ENCODE measurements around the gene PLA1A.
"Not testable (repeated sequence)": the region's sequence is repeated elsewhere in the genome, so short reads cannot be mapped to it uniquely, and the experiment has no call there.

The PLA1A gene

GRCh38 chr3:119589102-119589773 is 8.4 kb upstream of the PLA1A start:
- H3K36me3 ChIP-seq (ENCODE audit: insufficient read depth, low read length), result no peaks in the 10 kb centered on the region
- no peak overlapping the region for H3K9ac ChIP-seq (ENCODE audit: low read depth, low read length)
- 0 out of 2 replicates have a peak, but pooled peaks cover 4% of the 10 kb centered on the region for H3K4me1 ChIP-seq (ENCODE audit: insufficient read depth, low read length)
- no peaks in the 10 kb centered on the region for H3K9me3 ChIP-seq (ENCODE audit: control insufficient read depth, insufficient read depth, low read length)

DNA sequence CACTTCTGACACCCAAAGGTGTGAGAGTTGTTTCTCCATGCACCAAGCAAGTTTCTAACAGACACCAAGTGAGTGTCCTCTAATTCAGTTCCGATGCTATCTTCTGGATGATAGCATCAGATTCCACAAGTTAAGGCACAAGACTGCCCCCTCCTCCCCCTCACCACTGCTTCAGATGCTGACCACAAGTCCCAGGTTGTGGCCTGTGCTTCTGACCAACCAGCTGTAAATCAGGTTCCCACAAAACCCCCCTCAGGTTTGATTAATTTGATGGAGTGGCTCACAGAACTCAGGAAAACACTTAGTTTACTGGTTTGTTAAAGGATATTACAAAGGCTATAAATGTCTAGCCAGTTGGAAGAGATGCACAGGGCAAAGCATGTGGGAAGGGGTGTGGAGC is 7.0 kb upstream of the PLA1A start:
- Histone ChIP-seq H3K4me1 (ENCODE audit: insufficient read depth, low read length) (0 out of 2 replicates have a peak, but pooled peaks cover 4% of the 10 kb centered on the region), H3K9me3 (ENCODE audit: control insufficient read depth, insufficient read depth, low read length) (no peaks in the 10 kb centered on the region), H3K36me3 (ENCODE audit: insufficient read depth, low read length) (no peaks in the 10 kb centered on the region), H3K9ac (ENCODE audit: low read depth, low read length) (no peak overlapping the region)

DNA sequence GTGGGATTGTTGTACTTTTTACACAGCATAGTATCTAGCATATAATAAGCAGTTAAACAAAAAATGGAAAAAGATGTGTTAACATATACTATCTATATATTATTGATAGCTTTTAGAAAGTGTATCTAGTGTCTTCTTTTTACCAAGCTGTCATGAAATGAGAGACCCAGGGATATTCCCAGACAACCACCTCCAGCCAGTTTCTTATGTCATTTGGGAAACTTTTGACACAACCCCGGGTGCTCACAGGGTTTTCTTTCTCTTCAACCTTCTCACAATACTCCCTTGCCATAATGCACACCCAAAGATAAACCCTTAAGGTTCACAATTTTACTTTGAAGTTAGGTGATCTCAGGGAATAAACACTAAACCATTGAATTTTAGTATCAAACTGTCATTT is 4.8 kb upstream of the PLA1A start:
- Histone ChIP-seq H3K36me3 (ENCODE audit: insufficient read depth, low read length) (no peaks in the 10 kb centered on the region), H3K4me1 (ENCODE audit: insufficient read depth, low read length) (peaks cover 4% of the 10 kb centered on the region; the same call in 1 of the 2 replicates), H3K9ac (ENCODE audit: low read depth, low read length) (no peak overlapping the region), H3K9me3 (ENCODE audit: control insufficient read depth, insufficient read depth, low read length) (no peaks in the 10 kb centered on the region)

GRCh38 chr3:119594066-119594465 is 3.6 kb upstream of the PLA1A start:
- Histone ChIP-seq H3K4me1 (ENCODE audit: insufficient read depth, low read length) (peaks cover 7% of the 10 kb centered on the region; the same call in 1 of the 2 replicates), H3K9ac (ENCODE audit: low read depth, low read length) (no peak overlapping the region), H3K36me3 (ENCODE audit: insufficient read depth, low read length) (no peaks in the 10 kb centered on the region), H3K9me3 (ENCODE audit: control insufficient read depth, insufficient read depth, low read length) (no peaks in the 10 kb centered on the region)

DNA sequence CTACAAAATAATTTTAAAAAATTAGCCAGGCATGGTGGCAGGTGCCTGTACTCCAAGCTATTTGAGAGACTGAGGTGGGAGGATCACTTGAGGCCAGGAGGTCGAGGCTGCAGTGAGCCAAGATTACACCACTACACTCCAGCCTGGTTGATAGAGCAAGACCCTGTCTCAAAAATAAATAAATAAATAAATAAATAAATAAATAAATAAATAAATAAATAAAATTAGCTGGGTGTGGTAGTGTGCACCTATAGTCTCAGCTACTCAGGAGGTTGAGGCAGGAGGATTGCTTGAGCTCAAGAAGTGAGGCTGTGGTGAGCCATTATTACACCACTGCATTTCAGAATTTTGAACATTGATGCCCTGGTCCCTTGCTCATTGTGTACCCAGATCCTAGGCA is 2.8 kb upstream of the PLA1A start:
- H3K9me3 ChIP-seq (ENCODE audit: control insufficient read depth, insufficient read depth, low read length); H3K9ac ChIP-seq (ENCODE audit: low read depth, low read length); H3K36me3 ChIP-seq (ENCODE audit: insufficient read depth, low read length); H3K4me1 ChIP-seq (ENCODE audit: insufficient read depth, low read length): not testable (repeated sequence)

DNA sequence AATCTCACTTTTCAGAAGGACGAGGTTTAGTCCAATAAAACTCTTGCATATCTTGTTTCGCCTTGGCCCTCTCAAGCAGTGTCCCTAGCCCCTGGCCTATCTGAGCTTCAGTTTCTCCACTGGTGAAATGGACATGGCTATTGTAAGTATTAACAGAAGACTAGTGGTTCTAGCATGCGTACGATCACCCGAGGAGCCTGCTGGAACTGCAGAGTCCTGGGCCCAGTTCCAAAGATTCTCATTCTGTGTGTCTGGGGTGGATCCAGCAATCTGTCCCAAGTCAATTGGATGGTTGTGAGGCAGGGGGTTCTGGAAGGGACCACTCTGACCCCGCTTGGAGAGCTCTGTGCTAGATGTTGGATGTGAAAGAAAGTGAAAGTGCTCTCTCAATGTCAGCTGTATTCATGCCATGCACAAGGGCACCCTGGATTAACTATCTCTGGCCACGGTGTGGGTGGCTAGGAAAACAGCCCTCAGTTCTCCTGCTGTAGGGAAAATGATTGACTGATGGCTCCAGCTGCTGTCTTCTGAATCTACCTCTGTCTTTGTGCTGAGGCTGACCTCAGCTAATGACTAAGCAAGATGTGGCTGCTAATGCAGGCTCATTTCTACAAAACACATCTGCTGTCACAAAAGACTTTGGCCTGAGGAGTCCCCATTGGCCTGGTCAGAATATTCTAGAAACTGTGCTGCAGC is 1.9 kb upstream of the PLA1A start:
- Histone ChIP-seq H3K9ac (ENCODE audit: low read depth, low read length) (no peak overlapping the region), H3K4me1 (ENCODE audit: insufficient read depth, low read length) (peaks cover 5% of the 10 kb centered on the region; the same call in 1 of the 2 replicates), H3K9me3 (ENCODE audit: control insufficient read depth, insufficient read depth, low read length) (no peaks in the 10 kb centered on the region), H3K36me3 (ENCODE audit: insufficient read depth, low read length) (no peaks in the 10 kb centered on the region)

DNA sequence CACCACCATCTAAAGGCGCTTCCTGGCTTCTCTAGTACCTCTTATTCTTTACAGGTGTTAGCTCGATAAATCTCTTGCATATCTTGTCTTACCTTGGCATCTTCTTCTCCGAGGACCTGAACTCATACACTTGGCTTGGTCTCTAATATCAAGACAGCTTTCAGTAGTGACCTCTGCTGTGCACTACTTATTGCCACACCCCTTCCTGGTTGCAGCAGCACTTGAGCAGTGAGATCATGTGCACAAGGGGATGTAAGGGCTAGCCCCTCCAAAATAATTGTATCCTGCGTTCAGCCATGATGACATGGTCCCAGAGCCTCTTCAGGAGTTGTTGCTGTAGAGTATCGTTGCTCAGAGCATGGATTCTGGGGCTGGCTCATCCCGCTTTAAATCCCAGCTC is 1.3 kb upstream of the PLA1A start:
- H3K9ac ChIP-seq (ENCODE audit: low read depth, low read length), result no peak overlapping the region
- peaks cover 5% of the 10 kb centered on the region; the same call in 1 of the 2 replicates for H3K4me1 ChIP-seq (ENCODE audit: insufficient read depth, low read length)
- H3K36me3 ChIP-seq (ENCODE audit: insufficient read depth, low read length), result no peaks in the 10 kb centered on the region
- H3K9me3 ChIP-seq (ENCODE audit: control insufficient read depth, insufficient read depth, low read length), result no peaks in the 10 kb centered on the region

- Histone ChIP-seq H3K4me1 (ENCODE audit: insufficient read depth, low read length) (peaks cover 10% of the 10 kb centered on the region), H3K36me3 (ENCODE audit: insufficient read depth, low read length) (no peaks in the 10 kb centered on the region)
Observed at GRCh38 chr3:119598410-119599098, 869 bp downstream of the PLA1A start.

DNA sequence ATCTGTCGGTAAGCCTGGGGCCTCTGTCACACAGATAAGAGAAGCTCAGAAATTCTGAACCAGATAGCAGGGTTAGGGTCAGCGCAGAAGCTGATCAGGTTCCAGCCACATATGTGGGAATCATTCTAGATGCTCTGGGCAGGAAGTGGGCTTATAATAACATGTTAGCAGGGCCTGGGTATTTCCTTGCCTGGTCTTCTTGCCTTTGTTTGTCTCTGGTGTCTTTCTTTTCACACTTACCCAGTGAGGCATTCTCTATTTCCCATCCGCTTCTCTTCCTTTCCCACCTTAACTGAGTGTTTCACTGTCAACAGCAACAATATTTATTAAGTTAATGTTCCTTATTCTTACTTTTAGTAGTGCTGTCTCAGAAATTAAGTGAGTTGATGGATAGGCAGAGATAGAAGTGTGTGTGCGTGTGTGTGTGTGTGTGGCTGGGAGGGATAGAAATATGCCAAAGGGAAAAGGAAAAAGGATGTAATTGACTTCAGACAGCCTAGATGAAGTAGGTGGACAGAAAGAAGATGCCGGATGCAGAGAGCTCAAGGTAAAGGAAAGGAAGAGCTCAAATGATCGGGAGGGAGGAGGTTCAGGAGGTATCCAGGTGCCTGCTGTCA is 2.0 kb downstream of the PLA1A start:
- H3K36me3 ChIP-seq (ENCODE audit: insufficient read depth, low read length), result no peaks in the 10 kb centered on the region
- H3K9me3 ChIP-seq (ENCODE audit: control insufficient read depth, insufficient read depth, low read length), result no peaks in the 10 kb centered on the region
- H3K9ac ChIP-seq (ENCODE audit: low read depth, low read length), result no peak overlapping the region
- peaks cover 10% of the 10 kb centered on the region for H3K4me1 ChIP-seq (ENCODE audit: insufficient read depth, low read length)

More at GRCh38 chr3:119598410-119599098, 869 bp downstream of the PLA1A start:
- no peak overlapping the region for H3K9ac ChIP-seq (ENCODE audit: low read depth, low read length)
- no peaks in the 10 kb centered on the region for H3K9me3 ChIP-seq (ENCODE audit: control insufficient read depth, insufficient read depth, low read length)

- Histone ChIP-seq H3K9me3 (ENCODE audit: control insufficient read depth, insufficient read depth, low read length) (no peaks in the 10 kb centered on the region), H3K36me3 (ENCODE audit: insufficient read depth, low read length) (no peaks in the 10 kb centered on the region), H3K9ac (ENCODE audit: low read depth, low read length) (no peak overlapping the region), H3K4me1 (ENCODE audit: insufficient read depth, low read length) (peaks cover 15% of the 10 kb centered on the region)
Observed at GRCh38 chr3:119600732-119601131, 3.0 kb downstream of the PLA1A start.

- Histone ChIP-seq H3K9ac (ENCODE audit: low read depth, low read length) (no peak overlapping the region), H3K36me3 (ENCODE audit: insufficient read depth, low read length) (no peaks in the 10 kb centered on the region), H3K9me3 (ENCODE audit: control insufficient read depth, insufficient read depth, low read length) (no peaks in the 10 kb centered on the region), H3K4me1 (ENCODE audit: insufficient read depth, low read length) (peaks cover 15% of the 10 kb centered on the region)
Observed at GRCh38 chr3:119601154-119601553, 3.5 kb downstream of the PLA1A start.

GRCh38 chr3:119602676-119603075 is 5.0 kb downstream of the PLA1A start:
- Histone ChIP-seq H3K4me1 (ENCODE audit: insufficient read depth, low read length) (peaks cover 15% of the 10 kb centered on the region), H3K36me3 (ENCODE audit: insufficient read depth, low read length) (no peaks in the 10 kb centered on the region), H3K9ac (ENCODE audit: low read depth, low read length) (no peak overlapping the region)

GRCh38 chr3:119604878-119605277 is 7.2 kb downstream of the PLA1A start:
- no peaks in the 10 kb centered on the region for H3K9me3 ChIP-seq (ENCODE audit: control insufficient read depth, insufficient read depth, low read length)
- no peaks in the 10 kb centered on the region for H3K36me3 ChIP-seq (ENCODE audit: insufficient read depth, low read length)
- no peak overlapping the region for H3K9ac ChIP-seq (ENCODE audit: low read depth, low read length)
- H3K4me1 ChIP-seq (ENCODE audit: insufficient read depth, low read length), result peaks cover 10% of the 10 kb centered on the region

More at GRCh38 chr3:119602676-119603075, 5.0 kb downstream of the PLA1A start:
- no peaks in the 10 kb centered on the region for H3K9me3 ChIP-seq (ENCODE audit: control insufficient read depth, insufficient read depth, low read length)

- H3K4me1 ChIP-seq (ENCODE audit: insufficient read depth, low read length), result peaks cover 5% of the 10 kb centered on the region; the same call in 1 of the 2 replicates
- no peak overlapping the region for H3K9ac ChIP-seq (ENCODE audit: low read depth, low read length)
- no peaks in the 10 kb centered on the region for H3K36me3 ChIP-seq (ENCODE audit: insufficient read depth, low read length)
- H3K9me3 ChIP-seq (ENCODE audit: control insufficient read depth, insufficient read depth, low read length), result no peaks in the 10 kb centered on the region
Observed at GRCh38 chr3:119608405-119609000, 10.8 kb downstream of the PLA1A start.
